HG03342 (cell line): Measurements from ENCODE around the gene ALPL.
"Not testable (repeated sequence)": the region's sequence is repeated elsewhere in the genome, so short reads cannot be mapped to it uniquely, and the experiment has no call there.

Experiments
- ATAC-seq: cut with Tn5 transposase; IDR thresholded peaks from one replicate; pipeline ENCODE4 v1.9.1; 2021; ENCODE audit warnings: mild to moderate bottlenecking, moderate library complexity; ENCODE audit not compliant: unreplicated experiment

ALPL gene

GRCh38 chr1:21507511-21508270, 1.5 kb upstream of the ALPL start:
- ATAC-seq = no peak

- ATAC-seq = no peak
These were observed 458 bp upstream of the ALPL start for GRCh38 chr1:21508580-21509350.

GRCh38 chr1:21510113-21510493, 880 bp downstream of the ALPL start:
- no peak for ATAC-seq

- ATAC-seq = no peak
These were observed 1.8 kb downstream of the ALPL start for GRCh38 chr1:21510885-21511578.

- ATAC-seq = no peak
These were observed 2.6 kb downstream of the ALPL start for GRCh38 chr1:21511579-21512522.

GRCh38 chr1:21514245-21514644, 5.0 kb downstream of the ALPL start:
- peak; percentile 57 for ATAC-seq

GRCh38 chr1:21517161-21517589, 8.0 kb downstream of the ALPL start:
- ATAC-seq = no peak

- ATAC-seq = no peak
These were observed 8.6 kb downstream of the ALPL start for GRCh38 chr1:21517660-21518480.

- no peak for ATAC-seq
These were observed 9.7 kb downstream of the ALPL start for GRCh38 chr1:21518774-21519455.

GRCh38 chr1:21519486-21520070, 10.4 kb downstream of the ALPL start:
- not testable (repeated sequence) for ATAC-seq

- ATAC-seq = no peak
These were observed 11.9 kb downstream of the ALPL start for GRCh38 chr1:21520899-21521716.

GRCh38 chr1:21521717-21522060, 12.5 kb downstream of the ALPL start:
- ATAC-seq = no peak

GRCh38 chr1:21522525-21523038, 13.4 kb downstream of the ALPL start:
- no peak for ATAC-seq

GRCh38 chr1:21523297-21523813, 14.1 kb downstream of the ALPL start:
- no peak for ATAC-seq

GRCh38 chr1:21524220-21524619, 15.0 kb downstream of the ALPL start:
- no peak for ATAC-seq

- ATAC-seq = no peak
These were observed 15.6 kb downstream of the ALPL start for GRCh38 chr1:21524686-21525339.

GRCh38 chr1:21525340-21525717, 16.1 kb downstream of the ALPL start:
- no peak for ATAC-seq
